Activated CD4-positive, alpha-beta T cell treated with anti-CD3 and anti-CD28 coated beads for 36 hours (primary cell): ENCODE data around the gene ZNF212. TPM values are rescaled to one million over a fixed set of nuclear protein-coding genes. Genes with fewer than 3 reads are reported as not detected.

Source experiments
- ATAC-seq: fragments of 200-7000 bp; cut with Tn5 transposase; one replicate; pipeline ENCODE4 v1.10.0; 2021; ENCODE audit warnings: mild to moderate bottlenecking, moderate library complexity
- CTCF ChIA-PET: fragments of 350-600 bp; sonication (Branson Sonifier 250); formaldehyde crosslinking; loops from one replicate; lab custom pipeline; 2021; ENCODE audit warnings: antibody characterized with exemption; lab: Charles Lee
- POLR2A ChIA-PET: fragments of 350-600 bp; sonication (Branson Sonifier 250); formaldehyde crosslinking; loops from one replicate; lab custom pipeline; 2021; ENCODE audit warnings: antibody characterized with exemption, inconsistent platforms; lab: Charles Lee
- DNase-seq: peaks from one replicate; pipeline ENCODE4 v3.0.0-alpha.2; 2020
- H3K27ac Mint-ChIP-seq: one replicate; pipeline ENCODE4 v1.8.0; 2021; ENCODE audit warnings: mixed read lengths
- H3K27me3 Mint-ChIP-seq: one replicate; pipeline ENCODE4 v1.8.0; 2021; ENCODE audit warnings: mixed read lengths
- H3K36me3 Mint-ChIP-seq: one replicate; pipeline ENCODE4 v1.8.0; 2021; ENCODE audit warnings: low read depth, mixed read lengths
- H3K4me1 Mint-ChIP-seq: one replicate; pipeline ENCODE4 v1.8.0; 2021; ENCODE audit warnings: mixed read lengths
- H3K4me3 Mint-ChIP-seq: one replicate; pipeline ENCODE4 v1.8.0; 2021; ENCODE audit warnings: mild to moderate bottlenecking, moderate library complexity, mixed read lengths
- H3K9me3 Mint-ChIP-seq: one replicate; pipeline ENCODE4 v1.8.0; 2021; ENCODE audit warnings: low read depth, mixed read lengths
- intact Hi-C, 2 experiments: fragments of 100-400 bp; cut with DNase I in 1 of 2; cut with micrococcal nuclease in 1 of 2; formaldehyde crosslinking; loops; one replicate each; pipeline versions ENCODE4 v1.14.2 to v1.15.1; 2022 to 2024; cut with DNase I, micrococcal nuclease
- total RNA-seq, 2 experiments: library from RNA; stranded (reverse); gene quantifications; one replicate each; pipeline ENCODE4 v1.2.3, GENCODE V29; 2021

Gene ZNF212
- total RNA-seq, result 10 to 100 TPM in 1 of 2 experiments, 1 to 10 TPM in 1; 9.9 to 15.9 TPM

DNA sequence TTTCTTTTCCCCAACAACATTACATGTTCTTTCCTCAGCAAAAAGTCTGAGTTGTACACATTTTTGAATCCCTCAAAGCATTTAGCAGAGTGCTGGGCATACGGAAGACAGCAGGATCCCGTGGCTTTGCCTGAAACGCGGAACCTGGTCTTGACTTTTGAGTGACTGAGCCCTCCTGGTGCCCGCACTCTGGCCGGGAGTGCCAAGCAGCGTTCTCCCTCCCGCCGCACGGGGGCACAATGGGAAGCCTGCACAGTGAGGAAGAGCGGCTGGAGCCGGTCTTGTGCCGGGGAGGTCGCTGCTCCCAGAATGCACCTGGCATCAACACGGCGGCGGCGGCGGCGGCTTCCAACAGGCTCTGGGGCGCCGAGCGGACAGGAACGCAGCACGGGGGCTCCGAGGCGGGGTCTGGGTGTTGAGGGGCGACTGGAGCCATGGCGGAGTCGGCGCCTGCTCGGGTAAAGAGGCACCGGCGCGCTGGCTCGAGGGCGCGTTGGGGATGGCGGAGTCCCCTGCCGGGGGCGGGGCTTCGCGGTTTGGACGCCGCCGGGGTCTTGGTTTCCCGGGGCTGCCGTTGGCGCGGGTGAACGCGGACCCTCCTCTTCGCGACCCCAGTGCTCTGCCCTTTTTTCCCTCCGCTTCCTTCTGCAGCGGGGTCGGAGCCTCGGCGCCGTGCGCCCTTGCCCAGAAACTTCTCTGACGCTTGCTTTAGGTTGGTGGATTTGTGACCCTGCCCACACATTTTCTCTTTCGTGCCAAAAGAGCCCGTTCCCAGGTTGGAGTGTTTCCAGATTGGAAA, at the start of gene ZNF212:
Gene ZNF212 (plus strand): TSS at position 307 of the 799 bp plus-strand sequence. CDS start 128 bp downstream, at position 435.
- POLR2A ChIA-PET, result interaction anchor here (0.6 to 1.2 kb wide), 4 partner anchors 9 to 220 kb away, joined by 3 to 8 read pairs (median 3); partner anchors contain the start of gene ZNF783
- Mint-ChIP-seq H3K4me3 (peak within 1 kb of the TSS; percentile 93), H3K27me3 (no peaks in the 10 kb centered on the region), H3K36me3 (peaks cover 22% of the 10 kb centered on the region), H3K27ac (peak within 1 kb of the TSS; percentile 83), H3K9me3 (peaks cover 6% of the 10 kb centered on the region), H3K4me1 (peaks cover 32% of the 10 kb centered on the region)
- intact Hi-C loops, result loop anchor here (1.0 to 10.0 kb wide), 11 partner anchors 23 to 1213 kb away; partner anchors contain the start of genes EZH2 (in 1 of the 2), GIMAP8 (in 1 of the 2), ZNF282 (in 1 of the 2) and ZNF398 (in 1 of the 2)
- DNase-seq (peak; percentile 95), ATAC-seq (peak; percentile 98)
- CTCF ChIA-PET, result interaction anchor here (0.8 to 2.1 kb wide), 4 partner anchors 9 to 44 kb away, joined by 3 to 9 read pairs (median 6); partner anchors contain the start of genes ZNF282 and ZNF783

DNA sequence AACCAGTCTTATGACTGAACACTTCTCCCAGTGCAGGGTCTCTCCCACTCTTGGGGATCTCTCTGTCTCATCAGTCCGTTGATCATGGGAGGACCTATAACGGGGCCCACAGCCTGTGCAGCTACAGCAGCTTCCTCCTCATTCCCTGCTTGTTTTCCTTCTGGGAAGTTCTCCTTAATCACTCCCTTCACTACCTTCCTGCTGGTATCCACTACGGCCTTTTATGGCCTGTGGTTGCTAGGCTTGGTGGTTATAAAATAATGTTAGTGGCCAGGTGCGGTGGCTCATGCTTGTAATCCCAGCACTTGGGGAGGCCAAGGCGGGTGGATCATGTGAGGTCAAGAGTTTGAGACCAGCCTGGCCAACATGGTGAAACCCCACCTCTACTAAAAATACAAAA, 47.6 kb upstream of the ZNF212 start:
- Mint-ChIP-seq H3K36me3 (peaks cover 8% of the 10 kb centered on the region), H3K4me3 (peak overlapping the region; percentile 59), H3K9me3 (no peaks in the 10 kb centered on the region), H3K4me1 (peaks cover 14% of the 10 kb centered on the region), H3K27ac (no peak overlapping the region), H3K27me3 (no peaks in the 10 kb centered on the region)
- POLR2A ChIA-PET, result no interaction called here
- DNase-seq, result no peak
- CTCF ChIA-PET, result interaction anchor here (4.4 kb wide), 1 partner anchor 45 kb away, joined by 30 read pairs; the partner anchor contains the start of gene ZNF398
- no peak for ATAC-seq
- intact Hi-C loops, result loop anchor here (10.0 kb wide), 2 partner anchors 223 to 523 kb away; a partner anchor contains a TSS

DNA sequence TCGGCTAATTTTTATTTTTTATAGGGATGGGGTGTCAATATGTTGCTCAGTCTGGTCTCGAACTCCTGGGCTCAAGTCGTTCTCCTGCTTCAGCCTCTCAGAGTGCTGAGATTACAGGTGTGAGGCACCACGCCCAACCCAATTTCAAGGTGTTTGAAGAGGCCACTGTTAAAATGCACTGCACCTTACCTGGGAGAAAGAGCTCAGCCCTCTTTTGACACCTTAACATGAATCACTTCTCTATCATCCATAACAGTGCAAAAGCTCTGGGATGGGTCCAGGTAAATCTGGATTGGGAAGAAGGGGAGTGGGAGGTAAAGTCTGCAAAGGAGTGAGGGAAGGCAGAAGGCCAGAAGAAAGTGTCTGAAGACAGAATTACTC, 44.7 kb upstream of the ZNF212 start:
- H3K9me3 Mint-ChIP-seq, result no peaks in the 10 kb centered on the region
- CTCF ChIA-PET, result interaction anchor here (0.6 to 4.4 kb wide), 27 partner anchors 9 to 435 kb away, joined by 3 to 30 read pairs (median 4); partner anchors contain the start of genes ZNF398 and ZNF783
- POLR2A ChIA-PET, result interaction anchor here (1.0 to 2.0 kb wide), 5 partner anchors 9 to 90 kb away, joined by 3 to 7 read pairs (median 5); partner anchors contain the start of gene ZNF425
- no peak for DNase-seq
- ATAC-seq, result no peak
- peak overlapping the region; percentile 78 for H3K4me3 Mint-ChIP-seq
- peaks cover 37% of the 10 kb centered on the region for H3K4me1 Mint-ChIP-seq
- peak overlapping the region; percentile 9 for H3K27ac Mint-ChIP-seq
- no peaks in the 10 kb centered on the region for H3K27me3 Mint-ChIP-seq
- intact Hi-C loops, result loop anchor here (1.0 to 10.0 kb wide), 11 partner anchors 45 to 520 kb away; partner anchors contain the start of genes ZNF212 (in 1 of the 2), ZNF398 (in 1 of the 2), ZNF746 (in 1 of the 2) and ZNF783 (in 1 of the 2)
- H3K36me3 Mint-ChIP-seq, result peaks cover 29% of the 10 kb centered on the region

DNA sequence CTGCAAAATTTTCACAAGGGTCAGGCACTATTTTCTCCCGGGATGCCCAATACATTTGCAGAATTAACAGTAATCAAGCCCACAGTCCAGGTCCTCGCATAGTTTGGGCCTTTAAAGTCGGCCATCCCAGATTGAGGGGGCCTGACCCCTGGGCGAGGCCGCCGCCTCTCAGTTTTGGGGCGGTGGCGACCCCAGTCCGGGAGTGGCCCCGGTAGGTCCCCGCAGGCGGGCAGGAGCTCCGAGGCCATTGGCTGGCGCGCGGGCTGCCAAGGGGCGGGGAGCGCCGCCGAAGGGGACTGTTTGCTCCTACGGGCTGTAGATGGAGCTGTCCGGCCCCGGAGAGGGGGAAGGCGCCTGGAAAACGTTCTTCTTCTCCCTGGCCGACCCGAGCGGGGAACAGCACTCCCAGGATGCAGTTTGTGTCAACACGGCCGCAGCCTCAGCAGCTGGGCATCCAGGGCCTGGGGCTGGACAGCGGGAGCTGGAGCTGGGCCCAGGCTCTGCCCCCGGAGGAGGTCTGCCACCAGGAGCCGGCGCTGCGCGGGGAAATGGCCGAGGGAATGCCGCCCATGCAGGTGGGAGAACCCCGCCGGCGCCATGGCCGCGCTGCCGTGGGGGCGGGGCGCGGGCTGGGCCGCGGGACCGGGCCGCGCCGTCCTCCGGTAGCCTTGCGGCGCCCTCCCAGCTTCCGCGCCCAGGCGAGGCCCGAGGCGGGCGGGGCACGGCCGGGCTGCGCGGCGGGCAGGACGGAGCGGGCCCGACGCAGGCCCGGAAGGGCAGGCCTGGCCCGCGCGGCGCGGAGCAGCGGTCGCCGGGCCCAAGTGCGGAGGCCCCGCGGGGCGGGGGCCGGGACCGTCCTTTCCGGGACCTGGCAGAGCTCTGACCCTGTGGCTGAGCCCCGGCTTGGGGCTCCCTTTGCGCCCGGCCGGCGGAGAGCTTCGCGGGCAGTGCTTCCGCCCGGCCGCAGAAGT, 44.0 kb upstream of the ZNF212 start, which contains the start of gene ZNF282:
Gene ZNF282 (plus strand): TSS at position 367 of the 971 bp plus-strand sequence. CDS start 44 bp downstream, at position 411.
- CTCF ChIA-PET, result interaction anchor here (0.6 to 4.4 kb wide), 31 partner anchors 8 to 1543 kb away, joined by 3 to 30 read pairs (median 4); partner anchors contain the start of genes ZNF398 and ZNF783
- POLR2A ChIA-PET, result interaction anchor here (0.6 to 2.0 kb wide), 8 partner anchors 9 to 265 kb away, joined by 3 to 7 read pairs (median 4); partner anchors contain the start of genes ZNF398 and ZNF425
- peak within 1 kb of the TSS; percentile 95 for H3K4me3 Mint-ChIP-seq
- intact Hi-C loops, result loop anchor here (1.0 to 10.0 kb wide), 11 partner anchors 44 to 519 kb away; partner anchors contain the start of genes ZNF212 (in 1 of the 2), ZNF398 (in 1 of the 2), ZNF746 (in 1 of the 2) and ZNF783 (in 1 of the 2)
- peaks cover 42% of the 10 kb centered on the region for H3K4me1 Mint-ChIP-seq
- DNase-seq (peak; percentile 89), ATAC-seq (peak; percentile 91)
- peak within 1 kb of the TSS; percentile 94 for H3K27ac Mint-ChIP-seq
- no peaks in the 10 kb centered on the region for H3K9me3 Mint-ChIP-seq
- H3K36me3 Mint-ChIP-seq, result peaks cover 34% of the 10 kb centered on the region
- no peaks in the 10 kb centered on the region for H3K27me3 Mint-ChIP-seq

DNA sequence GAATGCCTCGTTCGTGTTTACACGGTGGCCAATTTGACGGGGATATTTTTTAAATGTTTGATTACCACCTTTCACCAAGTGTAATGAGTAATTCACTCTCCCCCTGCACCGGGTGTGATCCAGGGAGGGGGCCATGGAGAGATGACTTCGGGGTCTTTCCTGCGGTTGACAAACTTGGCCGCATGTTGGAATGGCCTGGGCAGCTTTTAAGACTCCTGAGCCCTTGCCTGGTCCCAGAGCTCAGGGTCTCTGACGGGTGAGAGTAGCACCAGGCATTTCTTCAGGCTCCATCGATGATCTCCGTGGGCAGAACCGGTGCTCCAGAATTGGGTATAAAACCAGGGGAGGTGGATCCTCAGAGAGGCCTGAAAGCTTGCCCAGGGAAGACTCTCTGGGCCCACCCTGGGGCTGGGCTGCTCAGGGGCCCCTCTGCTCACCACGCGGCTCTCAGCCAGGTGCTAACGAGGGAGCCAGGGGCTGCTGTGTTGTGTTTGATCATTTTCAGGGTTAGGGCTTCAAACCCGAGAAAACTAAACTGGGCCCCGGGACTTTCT, 43.2 kb upstream of the ZNF212 start:
- ChIA-PET CTCF (interaction anchor here (1.0 to 4.4 kb wide), 10 partner anchors 11 to 227 kb away, joined by 3 to 30 read pairs (median 6); partner anchors contain the start of gene ZNF398), POLR2A (interaction anchor here (0.5 to 2.0 kb wide), 6 partner anchors 12 to 264 kb away, joined by 3 to 7 read pairs (median 5); partner anchors contain the start of gene ZNF398)
- H3K4me3 Mint-ChIP-seq, result peak overlapping the region; percentile 95
- H3K36me3 Mint-ChIP-seq, result peaks cover 40% of the 10 kb centered on the region
- peak; percentile 35 for DNase-seq
- H3K27ac Mint-ChIP-seq, result peak overlapping the region; percentile 94
- peak; percentile 13 for ATAC-seq
- intact Hi-C loops, result loop anchor here (5.0 to 10.0 kb wide), 4 partner anchors 219 to 519 kb away; partner anchors contain the start of gene ZNF746 (in 1 of the 2)
- no peaks in the 10 kb centered on the region for H3K27me3 Mint-ChIP-seq
- H3K4me1 Mint-ChIP-seq, result peaks cover 44% of the 10 kb centered on the region
- no peaks in the 10 kb centered on the region for H3K9me3 Mint-ChIP-seq

DNA sequence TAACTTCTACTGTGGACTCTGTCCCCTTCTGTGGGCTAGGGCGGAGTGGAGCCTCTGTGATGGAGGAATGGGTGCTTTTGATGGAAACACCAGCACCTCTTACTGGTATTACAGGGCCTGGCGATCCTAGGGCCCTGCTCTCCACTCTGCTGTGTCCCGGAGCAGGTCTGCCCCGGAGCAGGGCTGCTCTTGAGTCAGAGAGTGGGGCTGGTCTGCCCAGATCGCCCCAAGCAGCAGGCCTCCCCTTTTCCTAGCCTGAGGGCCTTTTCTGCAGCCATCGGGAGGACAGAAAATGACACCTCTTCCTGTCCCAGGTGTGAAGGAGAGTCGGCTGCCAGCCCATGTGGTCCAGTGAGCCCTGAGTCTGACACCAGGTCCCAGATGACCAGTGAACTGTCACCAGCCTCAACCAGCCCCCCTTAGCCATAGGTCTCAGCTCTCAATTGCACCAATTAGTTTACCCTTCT, 42.7 kb upstream of the ZNF212 start:
- H3K27ac Mint-ChIP-seq, result peak overlapping the region; percentile 94
- ChIA-PET POLR2A (interaction anchor here (0.5 to 1.8 kb wide), 2 partner anchors 13 to 63 kb away, joined by 3 to 5 read pairs; no protein-coding TSS in a partner anchor), CTCF (interaction anchor here (1.0 to 2.0 kb wide), 2 partner anchors 10 to 88 kb away, joined by 4 to 12 read pairs; no protein-coding TSS in a partner anchor)
- H3K4me1 Mint-ChIP-seq, result peaks cover 43% of the 10 kb centered on the region
- H3K27me3 Mint-ChIP-seq, result no peaks in the 10 kb centered on the region
- no peaks in the 10 kb centered on the region for H3K9me3 Mint-ChIP-seq
- H3K4me3 Mint-ChIP-seq, result peak overlapping the region; percentile 95
- DNase-seq, result peak; percentile 39
- peaks cover 42% of the 10 kb centered on the region for H3K36me3 Mint-ChIP-seq
- ATAC-seq, result peak; percentile 11
- intact Hi-C loops, result loop anchor here (5.0 to 10.0 kb wide), 4 partner anchors 218 to 518 kb away; partner anchors contain the start of gene ZNF746 (in 1 of the 2)

DNA sequence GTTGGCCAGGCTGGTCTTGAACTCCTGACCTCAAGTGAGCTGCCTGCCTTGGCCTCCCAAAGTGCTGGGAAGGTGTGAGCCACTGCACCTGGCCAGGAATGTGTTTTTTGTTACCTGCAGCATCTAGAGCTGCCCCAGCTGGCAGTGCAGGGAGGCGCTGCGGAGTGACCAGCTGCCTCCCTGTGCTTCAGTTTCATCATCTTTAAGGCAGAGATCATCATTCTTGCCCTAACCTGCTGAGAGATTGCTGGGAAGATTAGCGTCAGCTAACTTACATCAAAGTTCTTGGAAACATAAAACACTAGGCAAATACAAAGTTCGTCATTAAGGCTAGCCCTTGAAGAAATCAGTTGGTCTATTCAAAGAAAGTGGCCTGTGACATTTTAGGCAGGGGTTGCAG, 41.8 kb upstream of the ZNF212 start:
- Mint-ChIP-seq H3K9me3 (no peaks in the 10 kb centered on the region), H3K36me3 (peaks cover 46% of the 10 kb centered on the region), H3K4me3 (peak overlapping the region; percentile 95), H3K27me3 (no peaks in the 10 kb centered on the region), H3K4me1 (peaks cover 44% of the 10 kb centered on the region), H3K27ac (peak overlapping the region; percentile 56)
- ChIA-PET POLR2A (interaction anchor here (1.8 kb wide), 1 partner anchor 12 kb away, joined by 5 read pairs; no protein-coding TSS in a partner anchor), CTCF (interaction anchor here (0.7 kb wide), 1 partner anchor 25 kb away, joined by 3 read pairs; no protein-coding TSS in a partner anchor)
- DNase-seq, result no peak
- intact Hi-C loops, result loop anchor here (5.0 to 10.0 kb wide), 4 partner anchors 217 to 517 kb away; partner anchors contain the start of gene ZNF746 (in 1 of the 2)
- ATAC-seq, result no peak

DNA sequence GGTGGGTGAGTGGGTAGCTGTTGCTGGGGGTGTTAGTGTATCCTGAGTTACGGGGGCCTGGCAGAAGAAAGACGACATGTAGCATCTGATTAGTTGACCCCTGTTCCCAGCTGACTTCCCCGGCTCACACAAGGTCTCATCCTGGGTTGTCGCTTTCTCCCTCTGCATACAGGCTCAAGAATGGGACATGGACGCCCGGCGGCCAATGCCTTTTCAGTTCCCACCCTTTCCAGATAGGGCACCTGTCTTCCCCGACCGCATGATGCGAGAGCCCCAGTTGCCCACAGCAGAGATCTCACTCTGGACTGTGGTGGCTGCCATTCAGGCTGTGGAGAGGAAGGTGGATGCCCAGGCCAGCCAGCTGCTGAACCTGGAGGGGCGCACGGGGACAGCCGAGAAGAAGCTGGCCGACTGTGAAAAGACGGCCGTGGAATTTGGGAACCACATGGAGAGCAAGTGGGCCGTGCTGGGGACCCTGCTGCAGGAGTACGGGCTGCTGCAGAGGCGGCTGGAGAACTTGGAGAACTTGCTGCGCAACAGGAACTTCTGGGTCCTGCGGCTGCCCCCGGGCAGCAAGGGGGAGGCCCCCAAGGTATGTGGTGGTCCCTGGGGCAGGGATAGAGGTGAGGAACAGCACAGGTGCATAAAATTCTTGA, 41.2 kb upstream of the ZNF212 start:
- H3K27me3 Mint-ChIP-seq, result no peaks in the 10 kb centered on the region
- ChIA-PET POLR2A (interaction anchor here (1.8 kb wide), 1 partner anchor 12 kb away, joined by 5 read pairs; no protein-coding TSS in a partner anchor), CTCF (no interaction called here)
- H3K9me3 Mint-ChIP-seq, result no peaks in the 10 kb centered on the region
- no peak overlapping the region for H3K27ac Mint-ChIP-seq
- DNase-seq, result no peak
- H3K4me3 Mint-ChIP-seq, result no peak overlapping the region
- no peak for ATAC-seq
- intact Hi-C loops, result loop anchor here (5.0 to 10.0 kb wide), 4 partner anchors 217 to 517 kb away; partner anchors contain the start of gene ZNF746 (in 1 of the 2)
- peaks cover 50% of the 10 kb centered on the region for H3K4me1 Mint-ChIP-seq
- peaks cover 52% of the 10 kb centered on the region for H3K36me3 Mint-ChIP-seq
